IMR-90 (cell line): Measurements from ENCODE around the gene STXBP4. TPM values are rescaled to one million over a fixed set of nuclear protein-coding genes. Genes with fewer than 3 reads are reported as not detected.

Source experiments
- ATAC-seq: fragments of 200-7000 bp; cut with Tn5 transposase; 2 replicates; pipeline ENCODE4 v1.9.1; 2020; ENCODE audit warnings: low read depth, mild to moderate bottlenecking, moderate library complexity
- BruUV-seq: library from RNA; stranded (reverse); fragments of 400-500 nt; replicated peaks from 2 replicates; lab custom pipeline; 2021; lab: Mats Ljungman, UMichigan
- CTCF ChIA-PET: fragments of 300-600 bp; formaldehyde crosslinking; extraction: SDS; loops from one replicate; lab custom pipeline; 2021; ENCODE audit warnings: antibody characterized with exemption; lab: Yijun Ruan, JAX
- POLR2A ChIA-PET: fragments of 300-600 bp; sonication (Branson Sonifier 250); formaldehyde crosslinking; loops from one replicate; lab custom pipeline; 2022; ENCODE audit warnings: antibody characterized with exemption; ENCODE audit not compliant: unreplicated experiment; lab: Charles Lee
- DNase-seq: peaks from one replicate; pipeline ENCODE4 v3.0.0; 2013
- H2AFZ ChIP-seq: replicated peaks from 2 replicates; pipeline ENCODE3; 2013; ENCODE audit warnings: low read length, mild to moderate bottlenecking; ENCODE audit not compliant: poor library complexity
- H2AK5ac ChIP-seq: 2 replicates; pipeline ENCODE4 v1.6.1; 2013; ENCODE audit warnings: low read depth, low read length, inconsistent platforms
- H2AK9ac ChIP-seq: replicated peaks from 2 replicates; pipeline ENCODE3; 2013; ENCODE audit warnings: mild to moderate bottlenecking, low read depth, low read length, moderate library complexity; ENCODE audit not compliant: poor library complexity
- H2BK120ac ChIP-seq: 2 replicates; pipeline ENCODE4 v1.6.1; 2013; ENCODE audit warnings: low read depth, low read length, inconsistent platforms
- H2BK15ac ChIP-seq: 3 replicates; pipeline ENCODE4 v1.6.1; 2013; ENCODE audit warnings: low read depth, low read length, inconsistent platforms
- H2BK20ac ChIP-seq: 2 replicates; pipeline ENCODE4 v1.6.1; 2013; ENCODE audit warnings: low read depth, mild to moderate bottlenecking, inconsistent platforms, low read length, moderate library complexity
- H2BK5ac ChIP-seq: 2 replicates; pipeline ENCODE4 v1.6.1; 2013; ENCODE audit warnings: mild to moderate bottlenecking, low read depth, low read length, inconsistent platforms; ENCODE audit not compliant: poor library complexity, severe bottlenecking
- H3K14ac ChIP-seq: replicated peaks from 2 replicates; pipeline ENCODE4 v1.6.1; 2013; ENCODE audit warnings: low read depth, low read length, inconsistent platforms
- H3K18ac ChIP-seq: 2 replicates; pipeline ENCODE4 v1.6.1; 2013; ENCODE audit warnings: low read depth, low read length, control low read depth
- H3K23ac ChIP-seq: 2 replicates; pipeline ENCODE4 v1.6.1; 2013; ENCODE audit warnings: low read depth, low read length, inconsistent platforms
- H3K27ac ChIP-seq: 2 replicates; pipeline ENCODE4 v1.5.1; 2013; ENCODE audit warnings: mild to moderate bottlenecking, control low read depth, low read length; ENCODE audit not compliant: insufficient read depth
- H3K27me3 ChIP-seq: 2 replicates; pipeline ENCODE4 v1.6.1; 2013; ENCODE audit warnings: low read length; ENCODE audit not compliant: control insufficient read depth, insufficient read depth
- H3K36me3 ChIP-seq: 2 replicates; pipeline ENCODE4 v1.6.1; 2013; ENCODE audit warnings: low read length, mixed read lengths; ENCODE audit not compliant: control insufficient read depth, insufficient read depth
- H3K4ac ChIP-seq: 2 replicates; pipeline ENCODE4 v1.6.1; 2013; ENCODE audit warnings: low read depth, low read length, inconsistent platforms
- H3K4me1 ChIP-seq: 2 replicates; pipeline ENCODE4 v1.6.1; 2013; ENCODE audit warnings: low read length, mixed read lengths; ENCODE audit not compliant: control insufficient read depth, insufficient read depth
- H3K4me2 ChIP-seq: 2 replicates; pipeline ENCODE4 v1.6.1; 2013; ENCODE audit warnings: low read depth, mild to moderate bottlenecking, control low read depth, low read length, moderate library complexity
- H3K4me3 ChIP-seq: 2 replicates; pipeline ENCODE4 v1.5.1; 2013; ENCODE audit warnings: low read depth, mild to moderate bottlenecking, control low read depth, low read length, moderate library complexity; ENCODE audit not compliant: insufficient read depth
- H3K56ac ChIP-seq: 2 replicates; pipeline ENCODE4 v1.6.1; 2013; ENCODE audit warnings: low read length, inconsistent platforms; ENCODE audit not compliant: insufficient read depth; ENCODE audit errors: extremely low read depth
- H3K79me1 ChIP-seq, 2 experiments: 2 replicates each; pipeline ENCODE4 v1.6.1; 2013; ENCODE audit warnings: low read length in 2 of 2, inconsistent platforms in 1 of 2, low read depth in 1 of 2
- H3K9ac ChIP-seq: 2 replicates; pipeline ENCODE4 v1.6.1; 2013; ENCODE audit warnings: low read depth, low read length, control low read depth
- H3K9me1 ChIP-seq: 2 replicates; pipeline ENCODE4 v1.6.1; 2013; ENCODE audit warnings: low read length, inconsistent platforms; ENCODE audit not compliant: insufficient read depth
- H3K9me3 ChIP-seq: 2 replicates; pipeline ENCODE4 v1.6.1; 2013; ENCODE audit warnings: low read length; ENCODE audit not compliant: control insufficient read depth, insufficient read depth
- H4K20me1 ChIP-seq: 2 replicates; pipeline ENCODE4 v1.6.1; 2013; ENCODE audit warnings: low read length, inconsistent platforms; ENCODE audit not compliant: insufficient read depth
- H4K5ac ChIP-seq: 2 replicates; pipeline ENCODE4 v1.6.1; 2013; ENCODE audit warnings: mild to moderate bottlenecking, low read depth, low read length, control low read depth
- H4K8ac ChIP-seq, 2 experiments: 2 replicates each; pipeline ENCODE4 v1.6.1; 2013; ENCODE audit warnings: low read depth in 2 of 2, low read length in 2 of 2, control low read depth in 1 of 2, inconsistent platforms in 1 of 2
- H4K91ac ChIP-seq: 2 replicates; pipeline ENCODE4 v1.6.1; 2013; ENCODE audit warnings: low read depth, low read length, inconsistent platforms; ENCODE audit not compliant: insufficient read depth
- BHLHE40 ChIP-seq: fragments of 150-350 bp; IDR thresholded peaks from 2 replicates; pipeline ENCODE4 v1.6.1; 2016; ENCODE audit warnings: mild to moderate bottlenecking, low read depth, low read length
- CHD1 ChIP-seq: IDR thresholded peaks from 2 replicates; pipeline ENCODE4 v1.6.1; 2012; ENCODE audit warnings: low read depth, low read length, improper control_type of control experiment
- ELK1 ChIP-seq: fragments of 150-350 bp; IDR thresholded peaks from 2 replicates; pipeline ENCODE4 v1.6.1; 2016; ENCODE audit warnings: low read depth, mild to moderate bottlenecking, low read length, moderate library complexity, borderline replicate concordance
- FOS ChIP-seq: fragments of 150-350 bp; IDR thresholded peaks from 2 replicates; pipeline ENCODE4 v1.6.1; 2016; ENCODE audit warnings: low read depth, low read length
- MAFK ChIP-seq: IDR thresholded peaks from 2 replicates; pipeline ENCODE4 v1.6.1; 2012; ENCODE audit warnings: low read depth, low read length, improper control_type of control experiment
- MAZ ChIP-seq: IDR thresholded peaks from 2 replicates; pipeline ENCODE4 v1.6.1; 2012; ENCODE audit warnings: low read depth, mild to moderate bottlenecking, low read length, improper control_type of control experiment, moderate library complexity, borderline replicate concordance
- MXI1 ChIP-seq: IDR thresholded peaks from 2 replicates; pipeline ENCODE4 v1.6.1; 2012; ENCODE audit warnings: low read depth, mild to moderate bottlenecking, low read length, moderate library complexity, borderline replicate concordance
- NFE2L2 ChIP-seq: fragments of 150-350 bp; IDR thresholded peaks from 2 replicates; pipeline ENCODE4 v1.6.1; 2016; ENCODE audit warnings: low read depth, mild to moderate bottlenecking, low read length
- POLR2A ChIP-seq: IDR thresholded peaks from 2 replicates; pipeline ENCODE4 v1.6.1; 2012; ENCODE audit warnings: mild to moderate bottlenecking, low read depth, low read length
- RAD21 ChIP-seq: IDR thresholded peaks from 2 replicates; pipeline ENCODE4 v1.6.1; 2012; ENCODE audit warnings: low read length, improper control_type of control experiment
- RCOR1 ChIP-seq: IDR thresholded peaks from 2 replicates; pipeline ENCODE4 v1.6.1; 2012; ENCODE audit warnings: mild to moderate bottlenecking, low read length, improper control_type of control experiment; ENCODE audit not compliant: insufficient replicate concordance
- RFX5 ChIP-seq: IDR thresholded peaks from 2 replicates; pipeline ENCODE4 v1.8.0; 2012; ENCODE audit warnings: low read depth, mild to moderate bottlenecking, low read length, moderate library complexity
- SMC3 ChIP-seq: fragments of 150-350 bp; IDR thresholded peaks from 2 replicates; pipeline ENCODE4 v1.6.1; 2016; ENCODE audit warnings: low read depth, mild to moderate bottlenecking, antibody characterized with exemption, low read length, moderate library complexity
- USF2 ChIP-seq: fragments of 150-350 bp; IDR thresholded peaks from 2 replicates; pipeline ENCODE4 v1.6.1; 2017; ENCODE audit warnings: mild to moderate bottlenecking, antibody characterized with exemption, low read length, low read depth
- WGBS, 2 experiments: methylation state at CpG; one replicate each; pipeline versions ENCODE4 v1.1.5 to v1.1.7; 2013; ENCODE audit warnings: missing lambda C conversion rate in 2 of 2; ENCODE audit not compliant: insufficient read length in 1 of 2; ENCODE audit errors: extremely low coverage in 2 of 2; 5-methylcytosine and 5-hydroxymethylcytosine counted together
- dilution Hi-C: fragments of 300-500 bp; cut with HindIII; formaldehyde crosslinking; loops from one replicate; pipeline ENCODE4 v1.14.3; 2018; ENCODE audit warnings: low sequenced_read_pairs; ENCODE audit not compliant: unreplicated experiment
- in situ Hi-C: fragments of 300-500 bp; cut with MboI; formaldehyde crosslinking; loops from 3 replicates; pipeline ENCODE4 v1.14.3; 2019; ENCODE audit warnings: low sequenced_read_pairs, inconsistent platforms, mixed read lengths
- intact Hi-C: fragments of 100-400 bp; cut with micrococcal nuclease; formaldehyde crosslinking; loops from 2 replicates; pipeline ENCODE4 v1.10.0; 2022
- polyA plus RNA-seq, 3 experiments: library from polyadenylated mRNA; depleted of rRNA; stranded (reverse); fragments of >200 nt; gene quantifications; 2 replicates each; pipeline ENCODE4 v1.2.3, GENCODE V29; 2012; ENCODE audit warnings: low replicate concordance in 1 of 3
- total RNA-seq: library from RNA; depleted of rRNA; stranded (reverse); fragments of >200 nt; gene quantifications from 2 replicates; pipeline ENCODE4 v1.2.3, GENCODE V29; 2012

The STXBP4 gene
- total and polyA plus RNA-seq, 2 of the 4 experiments (the other 2 are of a cell fraction) = 4.1 to 20.4 TPM

DNA sequence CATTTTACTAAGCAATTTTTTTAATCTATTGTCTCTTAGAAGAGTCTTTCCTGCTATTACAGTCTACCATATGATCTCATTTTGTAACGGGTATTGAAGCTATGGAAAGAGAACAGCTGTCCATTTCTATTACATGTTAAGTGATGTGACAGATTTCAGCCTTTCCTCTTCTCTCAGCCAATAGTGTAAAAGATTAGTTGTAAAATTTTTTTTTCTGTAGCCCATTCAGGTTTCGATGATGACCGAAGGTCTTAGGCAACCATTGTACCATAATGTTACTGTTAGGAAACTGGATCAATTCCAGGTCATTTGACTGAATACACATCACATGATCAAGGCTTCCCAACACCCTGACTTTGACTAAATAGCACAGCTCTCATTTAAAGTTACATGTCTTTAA lies 148.6 kb downstream of the STXBP4 start:
- no peak overlapping the region for H3K4me2 ChIP-seq
- no peak overlapping the region for H3K23ac ChIP-seq
- no TSS peak for BruUV-seq
- no peak for ATAC-seq
- no peak overlapping the region for H3K14ac ChIP-seq
- no CpG with 5 or more reads among the region's 3 CpGs for WGBS, 2 experiments
- no peak overlapping the region for H2BK120ac ChIP-seq
- H3K4me3 ChIP-seq = no peak overlapping the region
- H2AK9ac ChIP-seq = no peak overlapping the region
- no peak overlapping the region for H2BK20ac ChIP-seq
- intact Hi-C loops (no loop called here), in situ Hi-C loops (no loop called here), dilution Hi-C loops (no loop called here)
- H2BK5ac ChIP-seq = no peak overlapping the region
- no peak overlapping the region for H4K8ac ChIP-seq
- no peak overlapping the region for H3K9ac ChIP-seq
- CTCF ChIA-PET = interaction anchor here (0.6 kb wide), 2 partner anchors 71 to 1591 kb away, joined by 4 to 5 read pairs; no protein-coding TSS in a partner anchor
- H3K9me1 ChIP-seq = no peaks in the 10 kb centered on the region
- no peaks in the 10 kb centered on the region for H3K36me3 ChIP-seq
- no peak for TF ChIP-seq USF2
- TF ChIP-seq MAFK = no peak
- no peak for TF ChIP-seq SMC3
- TF ChIP-seq BHLHE40 = no peak
- no peak for TF ChIP-seq MAZ
- no peak for TF ChIP-seq ELK1
- TF ChIP-seq POLR2A = no peak
- no peak for TF ChIP-seq FOS
- no peak for TF ChIP-seq NFE2L2
- TF ChIP-seq RFX5 = no peak
- TF ChIP-seq CHD1 = no peak
- TF ChIP-seq RCOR1 = no peak
- no peak for TF ChIP-seq RAD21
- TF ChIP-seq MXI1 = no peak
- no peaks in the 10 kb centered on the region for H3K9me3 ChIP-seq
- no peak overlapping the region for H3K4ac ChIP-seq
- DNase-seq = no peak
- H3K18ac ChIP-seq = no peak overlapping the region
- no peaks in the 10 kb centered on the region for H3K27me3 ChIP-seq
- no peaks in the 10 kb centered on the region for H3K4me1 ChIP-seq
- no peaks in the 10 kb centered on the region for H4K20me1 ChIP-seq
- no peaks in the 10 kb centered on the region for H3K79me1 ChIP-seq
- POLR2A ChIA-PET = interaction anchor here (0.7 kb wide), 1 partner anchor 20 kb away, joined by 4 read pairs; no protein-coding TSS in a partner anchor
- H2AFZ ChIP-seq = no peak overlapping the region
- H2AK5ac ChIP-seq = no peak overlapping the region
- no peak overlapping the region for H2BK15ac ChIP-seq
- H3K27ac ChIP-seq = no peak overlapping the region
- no peak overlapping the region for H4K5ac ChIP-seq
- no peak overlapping the region for H3K56ac ChIP-seq
- H4K91ac ChIP-seq = no peak overlapping the region
